GM12892 (cell line): Measurements from ENCODE around the gene ISL1. TPM values are rescaled to one million over a fixed set of nuclear protein-coding genes. Genes with fewer than 3 reads are reported as not detected.

Experiments used
- DNase-seq: peaks from one replicate; pipeline ENCODE4 v3.0.0; 2011; ENCODE audit not compliant: insufficient read length
- FAIRE-seq: peaks from 2 replicates; lab custom pipeline; 2011; peaks lifted over from hg19 to GRCh38; lab: Jason Lieb, UNC
- POLR2A ChIP-seq: IDR thresholded peaks from 2 replicates; pipeline ENCODE4 v1.6.1; 2011; ENCODE audit warnings: low read depth, low read length, control low read depth
- POLR2AphosphoS5 ChIP-seq: IDR thresholded peaks from 2 replicates; pipeline ENCODE4 v1.6.1; 2011; ENCODE audit warnings: low read depth, low read length, control low read depth
- TAF1 ChIP-seq: IDR thresholded peaks from 2 replicates; pipeline ENCODE4 v1.6.1; 2011; ENCODE audit warnings: low read depth, mild to moderate bottlenecking, control low read depth, low read length, borderline replicate concordance
- polyA plus RNA-seq: library from polyadenylated mRNA; unstranded; fragments of >200 nt; gene quantifications from one replicate; pipeline ENCODE4 v1.2.1, GENCODE V29; 2012; ENCODE audit warnings: missing spikeins, inconsistent platforms; ENCODE audit not compliant: missing spikeins

The ISL1 gene
- polyA plus RNA-seq: not detected

GRCh38 chr5:51383131-51384121 is at the start of gene ISL1:
Gene ISL1 (plus strand): TSS chr5:51383448. CDS start chr5:51383672, 224 bp downstream.
- TF ChIP-seq TAF1: no peak
- no peak for TF ChIP-seq POLR2A
- TF ChIP-seq POLR2AphosphoS5: no peak
- no peak for DNase-seq
- FAIRE-seq: no peak

GRCh38 chr5:51336878-51337277 is 46.4 kb upstream of the ISL1 start:
- TF ChIP-seq TAF1: no peak
- TF ChIP-seq POLR2A: no peak
- no peak for TF ChIP-seq POLR2AphosphoS5
- no peak for DNase-seq
- no peak for FAIRE-seq

- DNase-seq (no peak), FAIRE-seq (no peak)
- TF ChIP-seq POLR2AphosphoS5: no peak
- TF ChIP-seq TAF1: no peak
These were observed 38.1 kb upstream of the ISL1 start for GRCh38 chr5:51345106-51345505.

GRCh38 chr5:51347157-51347556 is 36.1 kb upstream of the ISL1 start:
- DNase-seq (no peak), FAIRE-seq (no peak)
- no peak for TF ChIP-seq POLR2AphosphoS5
- no peak for TF ChIP-seq POLR2A
- no peak for TF ChIP-seq TAF1

GRCh38 chr5:51347704-51348103 is 35.5 kb upstream of the ISL1 start:
- FAIRE-seq: no peak
- no peak for DNase-seq
- TF ChIP-seq POLR2A: no peak
- no peak for TF ChIP-seq POLR2AphosphoS5
- no peak for TF ChIP-seq TAF1

- FAIRE-seq (no peak), DNase-seq (no peak)
- TF ChIP-seq POLR2A (no peak), TAF1 (no peak), POLR2AphosphoS5 (no peak)
These were observed 12.2 kb upstream of the ISL1 start for GRCh38 chr5:51371052-51371451.

GRCh38 chr5:51373880-51374523 is 9.2 kb upstream of the ISL1 start:
- DNase-seq (no peak), FAIRE-seq (no peak)
- no peak for TF ChIP-seq POLR2AphosphoS5

GRCh38 chr5:51375084-51375483 is 8.2 kb upstream of the ISL1 start:
- FAIRE-seq (no peak), DNase-seq (no peak)
- TF ChIP-seq POLR2A: no peak
- TF ChIP-seq POLR2AphosphoS5: no peak
- no peak for TF ChIP-seq TAF1

- TF ChIP-seq POLR2A: no peak
- no peak for TF ChIP-seq TAF1
- no peak for TF ChIP-seq POLR2AphosphoS5
- FAIRE-seq: no peak
- DNase-seq: no peak
These were observed 6.7 kb upstream of the ISL1 start for GRCh38 chr5:51376509-51376908.

GRCh38 chr5:51377151-51378060 is 5.8 kb upstream of the ISL1 start:
- DNase-seq (no peak), FAIRE-seq (no peak)
- TF ChIP-seq POLR2AphosphoS5: no peak
- no peak for TF ChIP-seq TAF1
- no peak for TF ChIP-seq POLR2A

GRCh38 chr5:51378061-51378409 is 5.2 kb upstream of the ISL1 start:
- no peak for TF ChIP-seq POLR2A
- no peak for TF ChIP-seq POLR2AphosphoS5
- TF ChIP-seq TAF1: no peak
- DNase-seq (no peak), FAIRE-seq (no peak)
